Iris pigment epithelial cell (primary cell): ENCODE data around the gene SPO11.
"Not testable (repeated sequence)": the region's sequence is repeated elsewhere in the genome, so short reads cannot be mapped to it uniquely, and the experiment has no call there.

Experiments used
- DNase-seq: peaks from one replicate; pipeline ENCODE4 v3.0.0-alpha.2; 2011; ENCODE audit warnings: low read depth

The SPO11 gene

DNA sequence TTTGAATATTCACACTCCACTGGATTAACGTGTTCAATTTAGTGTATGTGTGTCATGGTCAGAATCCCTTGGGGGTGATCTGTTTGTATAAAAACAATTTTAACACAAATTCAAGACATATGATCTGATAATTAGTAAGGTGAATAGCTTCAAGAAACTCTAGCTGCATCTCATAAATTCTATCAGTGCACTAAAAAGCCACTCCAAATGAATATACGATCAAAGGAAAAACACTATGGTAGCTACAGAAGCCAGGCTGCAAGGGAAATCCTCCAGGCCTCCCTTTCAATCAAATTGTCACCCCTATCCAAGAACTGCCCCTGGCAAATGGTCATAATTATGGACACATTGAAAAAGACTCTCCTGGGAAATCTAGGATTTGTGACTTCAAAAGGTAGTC is 12.1 kb downstream of the SPO11 start:
- DNase-seq, result no peak

DNA sequence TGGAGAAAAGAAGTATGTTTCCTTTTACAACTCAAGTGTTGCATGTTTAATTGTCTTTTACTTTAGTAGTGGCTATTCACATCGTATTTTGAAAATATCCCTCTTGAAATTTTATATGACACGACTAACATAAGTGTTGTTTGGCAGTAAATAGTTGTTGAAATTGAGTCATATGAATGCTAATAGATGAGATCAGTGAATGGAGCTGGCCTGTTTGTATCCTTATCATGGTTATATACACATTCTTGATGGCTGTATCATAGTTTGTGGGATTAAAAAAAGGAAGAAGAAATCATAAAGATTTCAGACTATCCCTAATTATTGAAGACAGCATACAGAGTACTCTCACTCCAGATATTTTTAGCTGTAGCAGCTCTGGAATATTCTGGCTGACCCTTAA is 13.2 kb downstream of the SPO11 start:
- peak; percentile 48 for DNase-seq

DNA sequence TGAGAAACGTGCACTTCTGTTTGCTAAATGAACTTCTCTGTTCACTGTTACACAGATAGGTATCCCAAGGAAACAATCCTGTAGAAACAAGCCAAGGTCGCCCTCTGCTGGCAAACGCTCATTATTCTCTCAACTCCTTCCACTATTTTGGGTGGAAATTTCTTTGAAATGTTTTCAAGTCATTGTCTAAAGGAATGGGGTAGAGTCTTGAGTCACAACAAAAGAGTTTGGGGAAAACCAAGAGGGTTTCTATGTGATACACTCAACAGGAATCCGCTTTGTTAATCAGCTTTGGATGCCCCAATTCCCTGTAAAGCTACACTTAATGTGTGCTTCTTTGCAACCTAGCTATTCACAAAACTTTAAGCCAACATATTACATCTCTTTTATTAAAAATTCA is 16.9 kb downstream of the SPO11 start:
- peak; percentile 57 for DNase-seq

DNA sequence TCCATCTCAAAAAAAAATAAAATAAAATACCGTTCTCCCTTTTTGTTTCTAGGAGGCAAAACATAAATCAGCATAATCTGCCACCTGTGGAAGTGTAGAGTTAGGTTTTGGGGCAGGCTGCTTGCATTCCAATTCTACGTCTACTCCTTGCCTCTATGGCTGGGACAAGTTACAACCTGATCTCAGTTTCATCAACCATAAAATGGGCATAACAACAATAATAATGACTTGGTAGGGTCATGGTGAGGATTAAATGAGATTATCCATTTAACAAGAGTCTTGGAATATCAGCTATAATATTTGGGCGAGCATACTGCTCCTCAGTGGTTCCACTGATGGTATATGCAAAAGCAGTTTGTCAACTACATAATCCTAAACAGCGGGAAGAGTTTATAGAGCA is 17.8 kb downstream of the SPO11 start:
- DNase-seq, result no peak

DNA sequence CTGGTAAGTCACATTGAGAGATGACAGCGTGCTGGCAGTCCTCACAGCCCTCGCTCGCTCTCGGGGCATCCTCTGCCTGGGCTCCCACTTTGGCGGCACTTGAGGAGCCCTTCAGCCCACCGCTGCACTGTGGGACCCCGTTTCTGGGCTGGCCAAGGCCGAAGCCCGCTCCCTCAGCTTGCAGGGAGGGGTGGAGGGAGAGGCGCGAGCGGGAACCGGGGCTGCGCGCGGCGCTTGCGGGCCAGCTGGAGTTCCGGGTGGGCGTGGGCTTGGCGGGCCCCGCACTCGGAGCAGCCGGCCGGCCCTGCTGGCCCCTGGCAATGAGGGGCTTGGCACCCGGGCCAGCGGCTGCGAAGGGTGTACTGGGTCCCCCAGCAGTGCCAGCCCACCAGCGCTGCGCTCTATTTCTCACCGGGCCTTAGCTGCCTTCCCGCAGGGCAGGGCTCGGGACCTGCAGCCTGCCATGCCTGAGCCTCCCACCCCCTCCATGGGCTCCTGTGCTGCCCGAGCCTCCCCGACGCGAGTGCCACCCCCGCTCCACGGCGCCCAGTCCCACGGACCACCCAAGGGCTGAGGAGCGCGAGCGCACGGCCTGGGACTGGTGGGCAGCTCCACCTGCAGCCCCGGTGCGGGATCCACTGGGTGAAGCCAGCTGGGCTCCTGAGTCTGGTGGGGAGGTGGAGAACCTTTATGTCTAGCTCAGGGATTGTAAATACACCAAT is 18.8 kb downstream of the SPO11 start:
- DNase-seq, result not testable (repeated sequence)

DNA sequence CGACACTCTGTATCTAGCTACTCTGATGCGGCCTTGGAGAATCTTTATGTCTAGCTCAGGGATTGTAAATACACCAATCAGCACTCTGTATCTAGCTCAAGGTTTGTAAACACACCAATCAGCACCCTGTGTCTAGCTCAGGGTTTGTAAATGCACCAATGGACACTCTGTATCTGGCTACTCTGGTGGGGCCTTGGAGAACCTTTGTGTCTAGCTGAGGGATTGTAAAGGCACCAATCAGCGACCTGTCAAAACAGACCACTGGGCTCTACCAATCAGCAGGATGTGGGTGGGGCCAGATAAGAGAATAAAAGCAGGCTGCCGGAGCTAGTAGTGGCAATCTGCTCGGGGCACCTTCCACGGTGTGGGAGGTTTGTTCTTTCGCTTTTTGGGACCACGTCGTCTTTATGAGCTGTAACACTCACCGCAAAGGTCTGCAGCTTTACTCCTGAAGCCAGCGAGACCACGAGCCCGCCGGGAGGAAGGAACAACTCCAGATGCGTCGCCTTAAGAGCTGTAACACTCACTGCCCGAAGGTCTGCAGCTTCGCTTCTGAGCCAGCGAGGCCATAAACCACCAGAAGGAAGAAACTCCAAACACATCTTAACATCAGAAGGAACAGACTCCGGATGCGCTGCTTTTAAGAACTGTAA is 19.4 kb downstream of the SPO11 start:
- DNase-seq, result not testable (repeated sequence)

DNA sequence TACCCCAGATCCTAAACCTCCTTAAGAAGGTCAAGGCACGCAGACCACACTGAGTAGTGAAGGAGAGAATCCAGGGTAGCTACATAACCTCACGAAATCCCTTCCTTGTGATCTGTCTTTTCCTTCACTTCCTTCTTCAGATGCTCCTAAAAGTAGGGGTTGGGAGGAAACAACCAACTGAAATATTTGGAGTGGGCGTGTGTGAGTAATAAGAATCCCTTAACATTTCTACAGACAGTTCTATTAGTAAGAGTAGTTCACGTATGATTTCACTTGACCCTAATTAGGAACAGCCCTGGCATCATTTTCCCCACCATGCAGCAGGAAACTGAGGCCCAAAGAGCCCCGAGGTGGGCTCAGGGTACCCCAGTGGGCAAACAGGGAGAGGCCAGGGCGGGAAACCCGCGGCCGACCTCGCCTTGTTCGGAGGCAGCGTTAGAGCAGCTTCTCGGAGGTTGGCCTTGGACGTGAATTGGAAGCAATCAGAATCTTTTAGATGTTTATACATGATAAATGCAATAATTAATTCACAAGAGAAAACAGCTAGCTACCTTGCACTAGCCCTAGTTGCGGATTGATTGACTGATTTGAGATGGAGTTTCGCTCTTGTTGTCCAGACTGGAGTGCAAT is 20.6 kb downstream of the SPO11 start:
- DNase-seq, result no peak

DNA sequence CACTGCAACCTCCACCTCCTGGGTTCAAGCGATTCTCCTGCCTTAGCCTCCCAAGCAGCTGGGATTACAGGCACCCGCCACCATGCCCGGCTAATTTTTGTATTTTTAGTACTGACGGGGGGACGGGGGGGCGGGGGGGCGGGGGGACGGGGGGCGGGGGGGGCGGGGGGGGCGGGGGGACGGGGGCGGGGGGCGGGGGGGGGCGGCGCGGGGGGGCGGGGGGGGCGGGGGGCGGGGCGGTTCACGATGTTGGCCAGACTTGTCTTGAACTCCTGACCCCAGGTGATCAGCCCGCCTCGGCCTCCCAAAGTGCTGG is 21.1 kb downstream of the SPO11 start:
- not testable (repeated sequence) for DNase-seq

DNA sequence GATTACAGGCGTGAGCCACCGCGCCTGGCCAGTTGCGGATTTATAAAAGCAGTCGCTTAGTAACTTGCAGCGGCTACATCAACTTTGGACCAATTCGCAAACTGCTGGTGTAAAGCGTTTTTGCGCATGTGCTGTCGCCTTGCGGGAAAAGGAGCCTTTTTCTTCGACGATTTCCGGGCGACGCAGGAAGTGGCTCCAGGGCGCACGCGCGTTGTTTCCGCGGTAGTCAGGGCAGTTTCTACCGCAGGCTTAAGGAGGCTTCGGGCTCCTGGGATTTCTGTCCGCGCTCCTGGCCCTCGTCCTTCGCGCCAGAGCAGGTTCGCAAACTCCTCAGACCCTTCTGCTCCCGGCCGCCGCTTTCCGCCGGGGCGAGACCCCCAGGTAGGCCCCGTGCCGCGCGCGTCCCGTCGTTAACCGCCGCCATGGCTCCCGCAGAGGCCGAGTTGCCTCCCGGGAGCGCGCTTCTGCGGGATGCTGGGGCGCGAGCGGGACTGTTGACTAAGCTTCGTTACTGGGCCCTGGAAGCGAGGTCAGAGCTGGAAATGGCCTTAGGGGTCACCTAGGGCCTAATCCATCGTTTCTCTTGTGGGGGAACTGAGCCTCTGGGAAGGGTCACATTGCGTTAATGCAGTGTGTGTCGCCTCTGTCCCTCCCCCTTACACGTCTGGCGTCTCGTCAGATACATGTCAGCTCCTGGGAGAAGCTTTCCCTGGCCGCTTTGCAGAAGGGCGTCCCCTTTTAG is 21.6 kb downstream of the SPO11 start, which contains the start of gene RAE1:
TSS of gene RAE1 (plus strand) at position 214 of the 742 bp plus-strand sequence. CDS start 2,784 bp downstream, outside the sequence.
- peak; percentile 96 for DNase-seq

DNA sequence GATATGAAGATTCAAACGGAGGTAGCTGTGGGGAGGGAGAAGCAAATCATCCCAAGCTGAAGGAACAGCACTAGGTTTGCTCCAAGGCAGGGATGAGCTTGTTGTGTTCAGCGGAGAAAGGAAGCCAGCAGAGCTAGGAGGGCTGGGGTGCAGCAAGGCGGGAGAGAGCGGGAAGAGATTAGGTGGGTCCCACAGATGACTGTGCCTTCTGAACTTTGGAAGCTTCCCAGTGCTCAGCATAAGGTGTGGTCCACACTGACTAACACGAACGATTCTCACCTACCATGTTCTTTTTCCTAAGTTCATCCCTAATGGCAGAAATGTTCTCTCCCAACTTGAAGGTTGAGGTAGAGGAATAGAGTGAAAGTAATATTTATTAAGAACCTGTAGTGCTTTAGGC is 22.7 kb downstream of the SPO11 start:
- DNase-seq, result no peak

DNA sequence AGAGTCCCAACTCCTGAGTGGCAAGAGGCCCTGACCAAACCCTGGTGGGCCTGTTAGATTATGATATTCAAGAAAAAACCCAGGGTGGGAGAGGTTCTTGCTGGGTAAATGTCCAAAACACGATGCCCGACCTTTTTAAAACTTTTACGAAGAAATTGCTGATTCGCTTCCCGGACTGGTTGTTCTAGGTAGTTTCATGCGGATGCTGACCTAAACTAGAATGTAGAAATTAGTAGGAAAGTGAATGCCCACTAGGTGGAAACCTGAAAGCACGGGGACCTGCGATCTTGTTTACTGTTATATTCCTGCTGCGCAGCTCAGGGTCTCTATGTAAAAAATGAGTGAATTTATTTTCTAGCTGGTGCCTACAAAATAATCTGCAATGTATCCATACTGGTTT is 23.7 kb downstream of the SPO11 start:
- DNase-seq, result no peak

DNA sequence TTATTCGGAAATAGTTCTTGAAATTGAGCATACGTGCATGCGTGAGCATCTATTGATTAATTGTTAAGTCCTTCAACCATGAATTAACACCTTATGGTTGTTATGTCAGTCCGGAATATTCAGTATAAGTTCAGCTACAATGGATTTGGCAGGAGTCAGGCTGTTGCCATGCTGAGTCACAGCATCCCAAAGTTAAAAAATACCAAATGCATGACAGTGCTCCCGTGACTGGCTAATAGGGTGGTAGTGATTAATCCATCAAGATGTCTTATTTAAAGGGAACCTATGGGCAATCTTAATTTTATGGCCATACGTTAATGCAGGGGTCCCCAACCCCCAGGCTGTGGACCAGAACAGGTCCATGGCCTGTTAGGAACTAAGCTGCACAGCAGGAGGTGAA is 31.9 kb downstream of the SPO11 start:
- DNase-seq, result peak; percentile 79

DNA sequence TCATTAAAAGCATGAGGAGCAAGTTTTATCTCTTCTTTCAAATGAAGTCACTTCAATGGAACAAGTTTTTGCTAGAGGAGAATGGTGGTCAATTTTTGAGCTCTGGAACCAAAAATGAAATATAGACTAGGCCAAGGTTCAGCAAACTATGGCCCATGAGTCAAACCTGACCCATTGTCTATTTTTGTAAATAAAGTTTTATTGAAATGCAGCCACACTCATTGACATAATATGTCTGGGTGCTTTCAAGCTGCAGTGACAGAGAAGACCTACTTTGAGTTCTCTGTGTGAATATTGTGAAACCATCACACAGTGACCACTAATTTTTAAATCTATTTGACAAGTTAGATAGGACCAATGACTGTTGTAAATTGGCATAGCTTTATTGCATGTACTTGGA is 34.8 kb downstream of the SPO11 start:
- DNase-seq, result no peak

DNA sequence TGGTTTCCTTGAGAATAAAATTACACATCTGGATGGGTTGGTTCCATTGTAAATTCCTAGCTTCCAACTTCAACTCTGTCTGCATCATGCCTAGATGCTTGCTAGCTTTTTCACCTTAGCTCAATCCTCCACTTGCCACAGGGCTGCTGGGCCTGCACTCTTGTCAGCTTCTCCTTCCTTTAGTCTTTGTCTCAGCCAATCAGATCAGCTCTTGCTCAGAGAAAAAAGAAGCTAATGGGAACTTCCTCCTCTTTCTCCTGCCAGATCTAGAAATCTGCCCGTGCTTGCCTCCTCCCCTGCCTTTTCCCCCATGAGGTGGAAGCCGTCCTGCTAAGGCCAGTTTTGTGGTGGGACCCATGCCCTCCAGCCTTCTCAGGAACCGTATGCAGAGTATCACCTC is 40.0 kb downstream of the SPO11 start:
- no peak for DNase-seq

DNA sequence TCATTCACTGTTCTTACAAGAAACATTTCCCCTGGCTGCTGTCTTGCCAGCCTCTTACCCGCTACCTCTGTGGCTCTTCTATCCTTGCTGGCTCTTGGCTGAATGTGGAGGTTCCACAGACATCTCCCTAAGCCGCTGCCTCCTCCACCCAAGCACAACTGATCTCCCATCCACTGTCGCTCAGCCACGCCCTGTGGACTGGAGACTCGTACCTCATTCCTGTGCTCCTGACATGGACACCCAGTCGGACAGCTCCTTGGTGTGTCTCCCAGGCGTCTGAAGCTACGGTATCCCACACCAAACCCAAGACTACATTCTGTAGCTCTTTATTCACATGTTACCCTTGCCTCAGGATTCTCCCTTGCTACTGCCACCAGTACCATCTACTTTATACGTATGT is 40.7 kb downstream of the SPO11 start:
- DNase-seq, result no peak

DNA sequence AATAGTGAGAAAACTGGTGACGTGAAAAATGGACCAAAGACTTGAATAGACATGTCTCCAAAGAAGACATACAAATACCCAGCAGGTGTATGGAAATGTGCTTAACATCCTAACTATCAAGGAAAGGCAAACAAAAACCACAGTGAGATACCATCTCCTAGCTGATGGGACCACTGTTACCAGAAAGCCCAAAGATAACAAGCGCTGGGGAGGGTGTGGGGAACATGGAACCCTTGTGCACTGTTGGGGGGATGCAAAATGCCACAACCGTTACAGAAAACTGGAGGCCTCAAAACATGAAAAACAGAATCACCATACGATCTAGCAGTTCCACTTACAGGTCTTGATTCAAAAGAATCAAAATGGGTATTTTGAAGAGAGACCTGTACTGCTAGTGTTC is 41.8 kb downstream of the SPO11 start:
- no peak for DNase-seq

DNA sequence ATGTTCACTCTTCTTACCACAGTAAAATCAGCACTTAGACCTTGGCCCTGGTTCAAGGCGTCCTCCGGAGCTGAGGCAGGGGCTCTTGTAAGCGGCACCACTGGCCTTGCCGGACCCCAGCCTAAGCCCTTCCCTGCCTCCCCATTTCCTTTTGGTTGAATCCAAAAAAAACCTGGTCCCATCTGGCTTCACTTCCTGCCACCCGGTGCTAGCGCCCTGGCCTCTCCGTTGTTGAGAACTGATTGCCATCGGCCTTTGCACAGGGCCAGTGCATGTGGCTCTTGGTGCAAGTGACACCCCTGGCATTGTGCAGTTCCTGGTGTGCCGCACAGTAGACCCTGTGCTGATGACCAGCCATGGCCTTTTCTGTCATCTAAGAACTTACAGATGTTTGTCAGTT is 42.6 kb downstream of the SPO11 start:
- DNase-seq, result no peak

DNA sequence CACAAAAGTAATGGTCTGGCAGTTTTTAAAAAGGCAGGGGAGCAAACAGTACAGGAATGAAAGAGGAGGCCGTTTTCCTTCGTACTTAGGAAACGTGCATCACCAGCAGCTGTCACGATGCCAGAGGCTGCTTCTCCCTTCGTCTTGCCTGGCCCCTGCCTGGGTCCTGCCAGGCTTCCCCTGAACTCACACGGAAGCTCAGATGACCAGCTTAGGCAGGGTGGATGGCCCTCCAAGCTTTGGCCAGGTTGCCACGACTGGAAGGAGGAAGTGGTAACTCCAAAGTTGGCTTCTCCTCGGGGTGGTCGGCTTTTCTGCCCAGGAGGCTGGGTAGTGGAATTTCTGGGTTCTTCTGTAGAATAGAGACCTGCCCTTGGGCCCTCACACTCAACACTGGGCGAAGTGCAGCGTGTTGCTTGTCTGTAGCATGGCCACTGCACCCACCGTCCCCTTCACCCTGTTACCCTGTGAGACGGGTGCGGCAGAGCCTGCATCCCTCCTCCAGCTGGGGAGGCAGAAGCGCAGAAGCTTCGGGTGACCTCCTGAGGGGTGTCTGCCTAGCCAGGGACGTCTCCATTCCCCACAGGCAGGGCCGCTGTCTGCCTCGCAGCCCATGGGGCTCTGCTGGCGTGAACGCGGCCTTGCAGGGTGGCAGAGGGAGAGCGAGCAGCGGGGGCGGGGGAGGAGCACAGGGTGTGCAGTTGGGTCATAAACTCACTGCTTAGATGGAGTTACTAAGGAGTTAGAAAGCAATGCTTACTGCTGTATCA is 43.2 kb downstream of the SPO11 start:
- DNase-seq, result no peak

DNA sequence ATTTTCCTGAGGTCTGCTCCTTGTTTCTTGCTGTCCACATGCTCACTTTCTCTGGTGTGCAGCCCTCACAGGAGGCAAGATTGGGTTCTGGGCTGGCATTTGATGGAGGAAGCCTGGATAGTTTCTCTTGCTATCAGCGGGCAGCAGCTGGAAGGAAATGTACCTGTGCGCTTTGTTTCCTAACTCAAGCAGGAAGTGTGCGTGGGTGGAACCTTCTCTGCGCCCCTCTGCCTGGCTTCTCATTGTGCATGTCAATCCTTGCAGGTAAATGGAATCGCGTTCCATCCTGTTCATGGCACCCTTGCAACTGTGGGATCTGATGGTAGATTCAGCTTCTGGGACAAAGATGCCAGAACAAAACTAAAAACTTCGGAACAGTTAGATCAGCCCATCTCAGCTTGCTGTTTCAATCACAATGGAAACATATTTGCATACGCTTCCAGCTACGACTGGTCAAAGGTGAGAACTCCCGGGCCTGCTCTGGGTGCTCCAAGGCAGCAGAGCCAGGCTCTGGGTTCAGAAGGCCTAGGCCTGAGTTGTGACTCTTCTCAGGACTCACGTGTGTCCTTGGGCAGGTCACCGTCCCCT is 44.8 kb downstream of the SPO11 start:
- DNase-seq, result no peak

DNA sequence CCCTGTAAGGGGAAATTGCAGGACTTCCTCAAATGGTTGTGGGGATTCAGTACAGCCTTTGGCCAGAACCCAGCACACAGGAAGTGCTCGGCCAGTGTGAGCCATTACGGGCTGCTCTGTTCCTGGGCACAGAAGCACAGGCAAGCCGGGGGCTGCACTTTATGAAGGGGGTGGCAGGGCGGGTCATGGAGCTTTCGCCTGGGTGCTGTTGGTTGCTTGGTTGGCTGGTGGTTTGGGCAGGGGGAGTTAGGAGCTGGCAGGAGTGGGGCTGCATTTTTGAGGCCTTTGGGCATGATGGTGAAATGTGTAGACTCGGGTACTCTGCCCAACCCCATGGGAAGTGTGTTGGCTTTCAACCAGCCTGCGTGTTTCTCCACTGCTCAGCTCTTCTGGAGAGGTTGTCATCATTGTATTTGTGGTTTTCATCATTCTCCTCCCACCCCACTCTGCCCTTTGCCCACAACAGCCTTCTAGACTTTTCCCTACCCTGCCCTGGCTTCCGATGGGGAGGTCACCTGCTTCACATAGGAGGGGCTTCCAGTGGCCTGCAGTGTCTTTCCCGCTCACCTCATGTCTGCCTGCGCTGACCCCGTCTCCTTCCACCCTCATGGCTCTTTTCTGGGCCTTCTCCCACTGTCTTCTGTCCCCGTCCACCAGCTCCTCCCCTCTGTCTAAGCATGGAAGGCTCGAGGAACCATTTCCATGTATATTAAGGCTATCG is 45.5 kb downstream of the SPO11 start:
- DNase-seq, result no peak

DNA sequence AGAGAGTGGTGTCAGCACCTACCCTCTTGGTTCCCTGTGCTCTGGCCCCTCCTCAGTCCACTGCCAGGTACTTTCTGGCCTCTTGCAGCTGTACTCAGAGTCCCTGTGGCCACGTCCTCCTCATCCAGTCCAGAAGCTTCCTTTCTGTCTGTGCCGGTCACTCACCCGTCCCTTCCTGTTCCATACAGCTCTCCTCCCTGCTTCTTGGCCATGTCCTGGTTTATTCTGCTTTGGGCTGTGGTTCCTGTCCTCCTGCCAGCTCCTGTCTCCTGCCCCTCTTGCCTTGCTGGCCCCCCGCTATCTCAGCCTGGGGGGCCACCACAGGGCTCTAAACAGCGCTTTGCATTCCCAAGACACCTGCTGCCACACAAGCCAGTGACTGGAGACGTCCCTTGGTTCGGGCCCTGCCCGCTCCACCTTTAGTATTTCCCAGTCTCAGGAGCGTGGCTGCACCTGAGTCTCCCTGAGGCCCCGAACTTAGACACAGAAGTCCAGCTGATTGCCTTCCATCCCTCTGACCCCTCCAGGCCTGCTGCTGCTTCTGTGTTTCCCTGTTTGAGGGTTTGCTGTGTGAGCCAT is 46.1 kb downstream of the SPO11 start:
- DNase-seq, result no peak
